Mammary epithelial cell (primary cell): ENCODE results near the gene ERGIC1.

Source experiments
- CTCF ChIP-seq, 2 donors: IDR thresholded peaks in 1 of 2; conservative IDR thresholded peaks in 1 of 2; 2 replicates each; pipeline ENCODE4 v1.5.1; 2011 to 2012; ENCODE audit warnings: inconsistent platforms in 2 of 2, low read length in 2 of 2, mild to moderate bottlenecking in 2 of 2, control low read depth in 1 of 2, low read depth in 1 of 2; ENCODE audit not compliant: insufficient read depth in 1 of 2; ENCODE audit errors: extremely low read depth in 1 of 2
- EZH2 ChIP-seq: IDR thresholded peaks from 2 replicates; pipeline ENCODE4 v1.6.1; 2012; ENCODE audit warnings: low read length, inconsistent platforms, borderline replicate concordance

- TF ChIP-seq CTCF (conservative IDR thresholded peaks at IDR 0.05 in 1 of 2, IDR thresholded peaks at IDR 0.05 in 1 of 2; ENCODE audit: extremely low read depth in 1 of 2, insufficient read depth in 1 of 2, low read depth in 1 of 2, low read length in 2 of 2), result no peak
- no peak for TF ChIP-seq EZH2
Observed at GRCh38 chr5:172839669-172840431, 5.8 kb downstream of the ERGIC1 start.
